Stimulated activated CD8-positive, alpha-beta memory T cell treated with anti-CD3 and anti-CD28 coated beads, Interleukin-4, amount 100 ng/mL, for 24 hours (primary cell): Measurements from ENCODE around the gene CCNJ.
"Not testable (repeated sequence)": the region's sequence is repeated elsewhere in the genome, so short reads cannot be mapped to it uniquely, and the experiment has no call there.

Source experiments
- DNase-seq: peaks from one replicate; pipeline ENCODE4 v3.0.0-alpha.2; 2020; ENCODE audit warnings: low read depth

Gene CCNJ

GRCh38 chr10:96043033-96043892 lies at the start of gene CCNJ:
Gene CCNJ, plus strand, starts transcription at chr10:96043583. Its CDS starts 811 bp downstream, at chr10:96044394.
- DNase-seq, result peak; percentile 71

GRCh38 chr10:95994376-95994775 lies 49.0 kb upstream of the CCNJ start:
- DNase-seq, result not testable (repeated sequence)

GRCh38 chr10:95998255-95998784 lies 45.1 kb upstream of the CCNJ start:
- no peak for DNase-seq

DNA sequence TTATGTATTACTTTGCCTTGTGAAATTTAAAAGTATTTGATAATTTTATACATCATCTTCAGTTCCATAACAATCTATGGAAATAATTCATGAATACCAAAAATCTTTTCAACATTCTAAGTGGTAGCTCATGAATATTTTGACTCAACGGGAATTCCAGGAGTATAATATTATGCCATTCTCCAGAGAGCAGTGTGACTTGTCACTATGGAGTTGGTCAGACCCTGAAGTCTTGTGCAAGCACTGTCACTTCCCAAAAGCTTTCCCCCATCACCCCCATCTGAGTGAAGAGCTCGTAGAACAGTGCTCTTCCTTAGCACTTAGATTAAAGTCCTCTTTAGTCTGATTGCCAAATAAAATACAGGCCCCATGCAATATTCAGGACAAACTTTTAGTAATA lies 29.4 kb upstream of the CCNJ start:
- DNase-seq, result no peak

DNA sequence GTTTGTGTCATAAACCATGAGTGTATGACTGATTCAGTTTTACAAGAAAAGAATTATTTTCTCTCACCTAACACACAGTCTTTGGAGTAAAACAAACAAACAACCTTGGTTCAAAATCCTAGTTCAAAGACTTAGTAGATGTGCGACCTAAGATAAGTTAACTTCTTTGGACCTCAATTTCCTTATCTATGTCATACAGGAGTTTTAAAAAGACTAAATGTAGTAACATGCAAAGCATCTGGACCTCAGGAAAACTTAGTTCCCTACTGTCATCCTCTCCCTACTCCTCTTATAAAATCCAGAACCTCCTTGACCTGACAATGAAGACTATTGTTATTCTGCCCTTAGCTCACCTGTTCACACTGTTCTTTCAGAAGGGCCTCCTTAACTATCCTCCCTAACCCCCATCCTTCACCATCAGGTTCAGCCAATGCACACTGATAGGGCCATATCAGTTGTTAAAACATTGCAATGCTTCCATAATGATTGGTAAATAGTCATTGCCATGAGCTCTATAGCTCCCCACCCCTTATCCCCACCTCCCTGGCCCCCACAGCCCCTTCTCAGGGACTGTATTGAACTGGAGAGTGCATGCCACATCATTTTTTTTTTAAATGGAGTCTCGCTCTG lies 28.8 kb upstream of the CCNJ start:
- no peak for DNase-seq

DNA sequence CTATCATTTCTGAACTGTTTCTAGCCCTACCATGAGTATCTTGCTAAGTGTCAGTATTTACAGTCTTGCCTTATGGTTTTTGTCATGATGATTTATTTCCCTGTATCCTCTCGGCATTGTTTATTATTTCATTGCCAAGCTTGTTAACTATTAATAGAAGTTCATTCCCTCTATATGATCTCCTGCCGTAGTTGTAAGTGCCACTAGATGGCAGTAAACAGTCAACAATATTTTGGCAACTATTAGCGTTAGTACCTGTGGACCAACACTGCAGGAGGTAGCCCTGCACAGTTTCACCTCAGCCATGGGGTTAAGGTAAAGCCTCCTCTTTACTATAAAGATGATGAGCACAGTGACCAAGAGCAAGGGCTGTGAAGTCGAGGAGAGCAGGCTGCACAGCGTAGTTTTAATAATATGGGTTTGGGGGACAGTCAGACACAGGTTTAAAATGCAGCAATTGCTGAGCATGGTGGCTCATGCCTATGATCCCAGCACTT lies 26.1 kb upstream of the CCNJ start:
- DNase-seq, result no peak

GRCh38 chr10:96021332-96021731 lies 22.1 kb upstream of the CCNJ start:
- DNase-seq, result no peak

- DNase-seq, result no peak
These were observed 20.6 kb upstream of the CCNJ start for GRCh38 chr10:96022739-96023138.

DNA sequence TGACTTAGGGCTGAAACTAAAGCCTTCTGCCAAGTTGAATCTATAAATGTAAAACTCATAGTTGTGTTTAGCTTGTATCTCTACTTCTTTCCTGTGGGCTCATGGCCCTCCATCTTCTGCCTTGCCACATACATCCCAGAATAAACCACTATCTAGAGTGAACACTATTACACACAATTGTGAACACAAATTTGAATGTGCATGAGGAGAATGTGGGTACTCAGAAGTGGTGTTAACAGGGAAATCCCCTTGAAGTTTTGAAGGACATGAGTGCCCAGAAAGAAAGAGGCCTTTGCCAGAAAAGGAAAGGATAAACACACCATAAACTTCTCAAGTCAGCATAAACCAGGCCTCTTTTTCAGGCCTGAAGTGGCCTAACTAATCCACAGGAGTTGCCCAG lies 20.2 kb upstream of the CCNJ start:
- DNase-seq, result no peak

DNA sequence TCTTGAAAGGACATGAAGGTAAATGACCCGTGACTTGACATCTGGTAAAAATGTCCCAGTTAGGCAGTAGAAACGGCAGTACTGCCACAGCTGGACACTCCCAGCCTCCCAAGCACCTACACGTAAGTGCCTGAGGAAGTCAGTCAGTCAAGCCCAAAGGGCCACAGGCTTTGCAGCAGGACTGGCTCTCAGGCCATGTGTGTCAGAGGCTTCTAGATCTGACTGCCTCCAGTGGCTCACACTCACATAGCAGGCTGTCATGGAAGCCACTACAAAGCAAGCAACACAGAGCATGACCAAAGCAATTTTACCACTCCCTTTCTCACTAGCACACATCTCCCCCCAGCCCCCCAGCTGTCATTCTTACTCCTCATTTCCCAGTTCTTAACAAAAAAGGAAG lies 17.8 kb upstream of the CCNJ start:
- no peak for DNase-seq

- DNase-seq, result no peak
These were observed 8.8 kb upstream of the CCNJ start for GRCh38 chr10:96034625-96035024.

GRCh38 chr10:96038476-96039387 lies 4.7 kb upstream of the CCNJ start:
- no peak for DNase-seq

GRCh38 chr10:96041146-96041545 lies 2.2 kb upstream of the CCNJ start:
- no peak for DNase-seq

DNA sequence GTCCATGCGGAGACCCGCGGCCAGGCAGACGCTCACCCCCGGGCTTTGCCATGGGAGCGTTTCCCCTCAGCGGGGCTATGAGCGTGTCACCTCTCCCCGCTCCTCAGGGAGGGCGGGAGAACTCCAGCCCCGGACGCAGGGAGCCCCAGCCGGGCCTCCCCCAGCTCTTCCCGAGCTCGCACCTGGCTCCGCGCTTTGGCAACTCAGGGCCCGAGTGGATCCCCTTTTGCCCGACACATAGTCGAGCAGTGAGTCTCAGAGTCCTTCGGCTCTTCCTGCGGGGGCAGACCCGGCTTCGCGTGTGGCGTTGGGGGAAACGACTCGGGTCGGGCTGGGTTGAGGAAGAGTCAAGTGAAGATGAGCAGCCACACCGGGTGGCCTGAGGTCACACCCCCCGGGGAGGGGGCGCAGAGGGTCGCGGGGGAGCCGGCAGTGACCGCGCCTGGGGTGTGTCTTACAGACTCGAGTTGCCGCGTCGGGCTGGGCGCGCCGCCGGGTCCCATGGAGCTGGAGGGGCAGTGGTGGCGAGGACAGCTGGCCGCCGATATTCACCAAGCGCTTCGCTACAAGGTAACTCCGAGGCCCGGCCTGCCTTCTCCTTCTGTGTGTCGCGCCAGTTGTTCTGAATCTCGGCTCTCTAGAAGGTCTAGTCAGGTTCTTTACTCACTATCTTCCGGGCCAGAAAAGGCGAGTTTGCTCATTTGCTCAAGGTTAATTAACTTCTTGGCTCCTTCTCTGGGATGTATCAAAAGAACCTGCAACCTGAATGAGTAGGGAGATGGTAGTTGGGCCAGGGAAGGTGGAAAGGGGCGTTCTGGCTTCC lies 721 bp downstream of the CCNJ start:
- peak; percentile 18 for DNase-seq

GRCh38 chr10:96044736-96045135 lies 1.4 kb downstream of the CCNJ start:
- no peak for DNase-seq

- DNase-seq, result no peak
These were observed 3.2 kb downstream of the CCNJ start for GRCh38 chr10:96046546-96046945.

- no peak for DNase-seq
These were observed 3.7 kb downstream of the CCNJ start for GRCh38 chr10:96047004-96047649.

- not testable (repeated sequence) for DNase-seq
These were observed 4.5 kb downstream of the CCNJ start for GRCh38 chr10:96047925-96048324.

DNA sequence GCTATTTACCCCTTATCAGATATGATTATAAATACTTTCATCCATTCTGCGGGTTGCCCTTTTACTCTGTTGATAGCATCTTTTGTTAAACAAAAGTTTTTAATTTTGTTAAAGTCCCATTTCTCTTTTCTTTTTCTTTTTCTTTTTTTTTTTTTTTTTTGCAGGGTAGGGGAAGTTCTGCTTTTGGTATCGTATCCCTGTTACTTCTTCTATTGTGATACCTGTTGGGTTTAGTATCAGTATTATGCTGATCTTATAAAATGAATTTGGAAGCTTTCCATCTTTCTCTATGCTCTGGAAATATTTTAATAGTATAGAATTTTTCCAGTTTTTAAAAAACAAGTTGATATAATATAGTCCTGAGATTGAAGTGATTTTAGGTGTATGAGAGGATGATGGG lies 6.0 kb downstream of the CCNJ start:
- no peak for DNase-seq

GRCh38 chr10:96053985-96054384 lies 10.6 kb downstream of the CCNJ start:
- no peak for DNase-seq

DNA sequence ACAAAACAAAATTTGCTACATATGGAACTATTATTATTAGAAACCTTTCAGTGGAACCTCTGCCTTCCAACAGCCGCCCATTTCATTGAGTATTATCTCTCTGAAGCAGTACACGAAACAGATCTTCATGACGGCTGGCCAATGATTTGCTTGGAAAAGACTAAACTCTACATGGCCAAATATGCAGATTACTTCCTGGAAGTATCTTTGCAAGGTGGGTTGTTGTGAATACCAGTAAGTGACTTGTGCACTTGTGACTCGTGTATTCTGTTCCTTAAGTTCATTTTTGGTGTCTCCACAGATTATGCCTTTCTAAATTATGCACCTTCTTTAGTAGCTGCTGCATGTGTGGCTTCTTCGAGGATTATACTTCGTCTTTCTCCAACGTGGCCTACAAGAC lies 13.4 kb downstream of the CCNJ start:
- no peak for DNase-seq
